Right ventricle myocardium inferior (tissue), 1 donor: ENCODE data around the gene TMEM52B. TPM values are rescaled to one million over a fixed set of nuclear protein-coding genes. Genes with fewer than 3 reads are reported as not detected.
"Not testable (repeated sequence)": the region's sequence is repeated elsewhere in the genome, so short reads cannot be mapped to it uniquely, and the experiment has no call there.

Experiments used
- ATAC-seq: fragments of 200-7000 bp; cut with Tn5 transposase; one replicate; pipeline ENCODE4 v1.9.1; 2020; ENCODE audit warnings: mild to moderate bottlenecking, moderate library complexity
- DNase-seq: peaks from one replicate; pipeline ENCODE4 v3.0.0; 2021; ENCODE audit errors: missing footprints
- intact Hi-C: fragments of 100-400 bp; cut with DNase I; formaldehyde crosslinking; loops from one replicate; pipeline ENCODE4 v1.11.0; 2022
- total RNA-seq: library from RNA; stranded (reverse); fragmentation: NEBNext Ultra II Directional; extraction: Animal tissue kit (Norgen Biotek cat#: 25700); gene quantifications from one replicate; pipeline ENCODE4 v1.2.1, GENCODE V29; 2021
- donor health status: DM: no; HTN: yes; CAD: no; lungs with severe emphysema.

TMEM52B gene
- total RNA-seq, 1 donor from 2014 or later = not detected

DNA sequence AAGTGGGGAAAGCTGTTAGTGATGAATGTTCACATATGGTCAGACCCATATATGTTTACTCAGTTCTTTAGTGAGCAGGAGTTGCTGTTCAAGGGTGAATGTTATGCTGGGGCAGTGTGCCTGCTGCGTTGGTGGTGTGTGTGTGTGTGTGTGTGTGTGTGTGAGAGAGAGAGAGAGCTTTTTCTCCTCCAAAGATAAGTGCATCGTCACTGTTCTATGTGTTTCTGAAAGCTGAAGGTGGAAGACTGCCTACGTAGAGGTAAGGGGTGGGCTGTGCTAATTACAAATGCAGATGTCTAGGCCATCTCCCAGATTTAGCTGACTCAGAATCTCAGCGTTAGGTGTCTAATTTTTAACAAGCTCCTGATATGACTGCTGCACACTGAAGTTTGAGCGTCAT is 44.4 kb downstream of the TMEM52B start:
- intact Hi-C loops = no loop called here

DNA sequence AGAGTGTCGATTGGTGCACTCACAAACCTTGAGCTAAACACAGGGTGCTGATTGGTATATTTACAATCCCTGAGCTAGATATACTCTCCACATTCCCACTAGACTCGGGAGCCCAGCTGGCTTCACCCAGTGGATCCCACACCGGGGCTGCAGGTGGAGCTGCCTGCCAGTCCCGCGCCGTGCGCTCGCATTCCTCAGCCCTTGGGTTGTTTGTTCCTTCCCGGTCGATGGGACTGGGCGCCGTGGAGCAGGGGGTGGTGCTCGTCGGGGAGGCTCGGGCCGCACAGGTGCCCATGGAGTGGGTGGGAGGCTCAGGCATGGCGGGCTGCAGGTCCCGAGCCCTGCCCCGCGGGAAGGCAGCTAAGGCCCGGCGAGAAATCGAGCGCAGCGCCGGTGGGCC is 46.6 kb downstream of the TMEM52B start:
- ATAC-seq, DNase-seq, intact Hi-C loops: not testable (repeated sequence)

More for the DNA sequence above, 44.4 kb downstream of the TMEM52B start:
- ATAC-seq (no peak), DNase-seq (no peak)

DNA sequence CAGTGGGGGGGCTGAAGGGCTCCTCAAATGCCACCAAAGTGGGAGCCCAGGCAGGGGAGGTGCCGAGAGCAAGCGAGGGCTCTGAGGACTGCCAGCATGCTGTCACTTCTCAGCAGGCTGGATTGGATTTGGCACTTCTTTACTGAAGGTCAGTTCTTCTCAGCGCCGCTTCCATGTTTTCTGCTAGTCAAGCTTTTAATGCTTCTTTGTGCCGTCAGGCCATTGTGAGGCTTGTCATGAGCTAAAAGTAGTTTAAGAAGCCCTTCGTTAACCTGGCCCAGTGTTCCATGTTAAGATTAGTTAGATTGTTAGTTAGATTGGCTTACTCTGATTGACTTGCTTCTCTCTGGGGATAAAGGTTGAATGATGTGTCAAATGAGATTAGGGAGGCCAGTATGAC is 47.3 kb downstream of the TMEM52B start:
- ATAC-seq = no peak

DNA sequence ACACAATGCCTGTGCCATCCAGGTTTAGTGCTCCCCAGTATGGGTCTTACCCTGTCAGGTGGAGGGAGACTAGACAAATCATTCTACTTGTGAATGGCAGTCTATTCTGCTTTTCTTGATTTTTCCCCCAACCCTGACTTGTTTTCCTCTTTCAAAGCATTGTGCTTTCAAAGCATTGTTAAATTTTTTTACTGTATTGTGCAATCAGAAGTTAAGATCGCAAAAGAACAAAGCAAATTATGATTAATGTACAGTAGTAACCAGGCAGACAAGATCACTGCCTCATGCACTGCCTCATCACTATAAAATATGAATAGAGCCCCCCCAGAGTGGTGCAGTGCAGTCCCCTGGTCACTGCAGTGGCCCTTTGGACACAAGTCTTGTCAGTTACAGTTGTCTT is 47.9 kb downstream of the TMEM52B start:
- intact Hi-C loops = no loop called here

More for the DNA sequence above, 47.3 kb downstream of the TMEM52B start:
- intact Hi-C loops = no loop called here
- no peak for DNase-seq

DNA sequence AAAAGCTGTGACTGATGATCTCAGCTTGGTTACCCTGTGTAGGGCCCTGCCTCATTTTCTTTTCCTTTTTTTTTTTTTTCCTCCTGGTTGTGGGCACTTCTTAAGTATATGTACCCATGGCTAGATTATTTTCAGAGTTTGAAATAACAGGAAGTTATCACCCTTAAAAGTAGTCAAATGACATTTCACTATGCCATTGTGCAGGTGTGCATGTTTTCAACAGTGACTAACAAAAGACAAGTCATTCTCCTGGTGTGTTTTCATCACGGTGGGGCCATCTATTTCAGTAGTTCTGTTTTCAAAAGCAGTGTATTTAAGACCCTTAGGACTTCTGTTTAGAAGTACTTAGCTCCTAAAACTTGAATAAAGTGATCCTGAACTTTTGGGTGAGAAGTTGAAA is 48.8 kb downstream of the TMEM52B start:
- intact Hi-C loops = no loop called here

More for the DNA sequence above, 47.9 kb downstream of the TMEM52B start:
- no peak for ATAC-seq
- no peak for DNase-seq

DNA sequence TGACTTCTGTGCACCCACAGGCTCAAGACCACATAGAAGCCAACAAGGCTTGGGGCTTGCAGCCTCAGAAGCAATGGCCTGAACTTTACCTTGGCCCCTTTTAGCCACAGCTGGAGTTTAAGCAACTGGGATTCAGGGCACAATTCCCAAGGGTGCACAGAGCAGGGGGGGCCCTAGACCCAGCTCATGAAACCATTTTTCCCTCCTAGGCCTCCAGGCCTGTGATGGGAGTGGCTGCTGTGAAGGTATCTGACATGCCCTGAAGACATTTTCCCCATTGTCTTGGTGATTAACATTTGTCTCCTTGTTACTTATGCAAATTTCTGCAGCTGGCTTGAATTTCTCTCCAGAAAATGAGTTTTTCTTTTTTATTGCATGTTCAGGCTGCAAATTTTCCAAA is 55.7 kb downstream of the TMEM52B start:
- ATAC-seq (no peak), DNase-seq (no peak)
- intact Hi-C loops = loop anchor here (2.0 kb wide), 1 partner anchor 328 kb away; no protein-coding TSS in a partner anchor

More for the DNA sequence above, 48.8 kb downstream of the TMEM52B start:
- no peak for DNase-seq
- ATAC-seq = no peak

DNA sequence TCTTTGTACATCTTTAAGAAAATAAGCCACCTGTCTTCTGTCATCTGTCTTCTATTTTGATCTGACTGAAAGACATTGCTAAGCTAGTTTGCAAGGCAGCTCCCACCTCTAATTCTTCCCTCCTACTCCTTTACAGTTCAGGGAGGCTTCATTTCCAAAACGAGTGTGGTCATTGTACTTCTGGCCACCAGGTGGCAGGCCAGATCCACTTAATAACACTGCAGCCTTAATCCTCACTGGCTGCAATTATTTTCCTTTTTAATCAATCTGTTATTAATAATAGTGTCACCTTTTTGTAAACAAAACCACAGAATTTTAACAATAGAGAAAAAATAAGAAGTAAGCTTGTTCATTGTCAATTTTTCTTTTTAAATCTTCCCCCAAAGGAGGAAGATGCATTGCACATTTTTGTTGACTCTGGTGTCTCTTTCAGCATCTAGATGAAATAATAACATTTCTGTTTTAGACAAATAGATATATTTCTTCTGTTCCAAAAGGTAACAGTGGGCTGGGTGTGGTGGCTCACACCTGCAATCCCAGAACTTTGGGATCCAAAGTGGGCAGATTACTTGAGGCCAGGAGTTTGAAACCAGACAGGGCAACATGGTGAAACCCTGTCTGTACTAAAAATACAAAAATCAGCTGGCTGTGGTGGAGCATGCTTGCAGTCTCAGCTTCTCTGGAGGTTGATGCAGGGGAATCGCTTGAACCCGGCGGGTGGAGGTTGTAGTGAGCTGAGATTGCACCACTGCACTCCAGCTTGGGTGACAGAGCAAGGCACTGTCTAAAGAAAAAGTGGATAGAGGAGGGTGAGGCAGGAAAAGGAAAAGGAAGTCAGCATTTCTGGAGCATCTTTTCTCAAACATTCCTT is 57.2 kb downstream of the TMEM52B start:
- peak; percentile 69 for DNase-seq
- intact Hi-C loops = loop anchor here (2.0 kb wide), 1 partner anchor 327 kb away; no protein-coding TSS in a partner anchor
- peak; percentile 81 for ATAC-seq

DNA sequence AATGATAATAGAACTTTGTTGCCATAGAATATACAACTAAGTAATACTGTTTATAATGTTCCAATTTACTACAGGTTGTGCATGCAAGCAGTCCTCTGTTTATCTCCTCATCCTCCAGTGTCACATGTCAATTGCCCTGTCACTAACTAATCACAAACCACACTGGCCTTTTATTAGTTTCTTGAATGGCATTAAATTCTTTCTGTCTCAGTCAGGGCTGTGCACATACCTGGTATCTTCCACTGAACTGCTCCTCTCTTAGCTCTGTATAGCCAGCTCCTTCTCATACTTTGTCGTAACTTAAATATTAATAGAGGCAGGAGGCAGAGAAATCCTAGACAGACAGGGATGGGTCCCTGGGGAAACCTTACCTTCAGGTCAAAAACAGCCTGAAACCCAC is 57.9 kb downstream of the TMEM52B start:
- intact Hi-C loops = no loop called here
- ATAC-seq = no peak

DNA sequence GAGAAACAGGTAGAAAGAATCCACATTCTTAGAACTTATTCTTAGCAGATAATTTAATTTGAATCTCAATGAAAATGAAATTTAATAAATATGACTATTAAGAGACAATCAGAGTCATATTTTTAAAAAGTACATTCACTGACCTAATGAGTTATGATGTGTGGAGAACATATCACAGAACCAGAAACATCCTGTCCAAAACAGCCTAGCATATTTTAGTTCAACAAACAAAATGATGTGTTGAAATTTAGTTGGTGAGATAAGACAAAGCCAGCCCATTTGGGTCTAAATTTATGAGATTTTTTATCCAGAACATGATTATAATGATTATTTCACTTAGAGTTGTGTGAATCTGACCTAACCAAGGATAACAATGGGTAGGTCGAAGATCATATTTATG is 59.7 kb downstream of the TMEM52B start:
- intact Hi-C loops = no loop called here
- no peak for ATAC-seq

More for the DNA sequence above, 57.9 kb downstream of the TMEM52B start:
- no peak for DNase-seq

DNA sequence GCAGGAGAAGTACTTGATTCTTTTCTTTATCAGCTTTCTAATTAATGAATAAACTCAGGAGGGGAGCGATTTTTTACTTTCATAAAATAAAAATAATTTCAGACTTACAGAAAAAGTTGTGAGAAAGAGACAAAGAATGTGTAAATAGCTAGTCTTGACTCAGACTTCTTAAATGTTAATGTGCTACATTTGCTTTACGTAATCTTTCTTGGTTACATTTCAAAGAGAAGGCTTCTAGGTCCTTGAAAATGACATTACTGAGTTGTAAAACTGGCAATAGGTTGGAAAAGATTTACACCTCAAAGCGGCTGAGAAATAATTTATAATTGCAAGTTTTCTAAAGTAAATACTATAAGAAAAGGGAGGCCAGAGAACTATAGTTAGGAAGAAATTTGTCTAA is 62.5 kb downstream of the TMEM52B start:
- ATAC-seq (no peak), DNase-seq (no peak)
- intact Hi-C loops = no loop called here

More for the DNA sequence above, 59.7 kb downstream of the TMEM52B start:
- DNase-seq = no peak

Other genes starting within 250 kb of the TMEM52B start
- gene CLEC2A, start 246.7 kb upstream of the TMEM52B start, total RNA-seq = not detected
- 6.5 TPM for gene CLEC12A, start 207.6 kb upstream of the TMEM52B start, total RNA-seq
- not detected for gene CLEC1B, start 179.9 kb upstream of the TMEM52B start, total RNA-seq
- not detected for gene CLEC12B, start 168.4 kb upstream of the TMEM52B start, total RNA-seq
- gene CLEC9A, start 148.3 kb upstream of the TMEM52B start, total RNA-seq = not detected
- gene CLEC1A, start 80.0 kb upstream of the TMEM52B start, total RNA-seq = 3.7 TPM
- 3.1 TPM for gene CLEC7A, start 48.8 kb upstream of the TMEM52B start, total RNA-seq
- gene OLR1, start 6.9 kb upstream of the TMEM52B start, total RNA-seq = 0.24 TPM
- gene GABARAPL1, start 33.8 kb downstream of the TMEM52B start, total RNA-seq = 282 TPM
- 2.3 TPM for gene KLRD1, start 128.8 kb downstream of the TMEM52B start, total RNA-seq
- gene KLRK1, start 211.0 kb downstream of the TMEM52B start, total RNA-seq = 1.2 TPM
- not detected for gene KLRC4, start 230.7 kb downstream of the TMEM52B start, total RNA-seq
- not detected for gene KLRC3, start 241.6 kb downstream of the TMEM52B start, total RNA-seq